Activated CD8-positive, alpha-beta memory T cell treated with anti-CD3 and anti-CD28 coated beads for 36 hours (primary cell): ENCODE measurements around the gene ARHGDIA. TPM values are rescaled to one million over a fixed set of nuclear protein-coding genes. Genes with fewer than 3 reads are reported as not detected.

Experiments used
- CTCF ChIA-PET: fragments of 350-600 bp; sonication (Branson Sonifier 250); formaldehyde crosslinking; loops from one replicate; lab custom pipeline; 2021; ENCODE audit warnings: antibody characterized with exemption; lab: Charles Lee
- POLR2A ChIA-PET: fragments of 350-600 bp; sonication (Branson Sonifier 250); formaldehyde crosslinking; loops from one replicate; lab custom pipeline; 2021; ENCODE audit warnings: antibody characterized with exemption; lab: Charles Lee
- total RNA-seq, 2 experiments: library from RNA; stranded (reverse); gene quantifications; one replicate each; pipeline ENCODE4 v1.2.3, GENCODE V29; 2021

Gene ARHGDIA
- total RNA-seq, 2 experiments from 2014 or later: 669 to 688 TPM

DNA sequence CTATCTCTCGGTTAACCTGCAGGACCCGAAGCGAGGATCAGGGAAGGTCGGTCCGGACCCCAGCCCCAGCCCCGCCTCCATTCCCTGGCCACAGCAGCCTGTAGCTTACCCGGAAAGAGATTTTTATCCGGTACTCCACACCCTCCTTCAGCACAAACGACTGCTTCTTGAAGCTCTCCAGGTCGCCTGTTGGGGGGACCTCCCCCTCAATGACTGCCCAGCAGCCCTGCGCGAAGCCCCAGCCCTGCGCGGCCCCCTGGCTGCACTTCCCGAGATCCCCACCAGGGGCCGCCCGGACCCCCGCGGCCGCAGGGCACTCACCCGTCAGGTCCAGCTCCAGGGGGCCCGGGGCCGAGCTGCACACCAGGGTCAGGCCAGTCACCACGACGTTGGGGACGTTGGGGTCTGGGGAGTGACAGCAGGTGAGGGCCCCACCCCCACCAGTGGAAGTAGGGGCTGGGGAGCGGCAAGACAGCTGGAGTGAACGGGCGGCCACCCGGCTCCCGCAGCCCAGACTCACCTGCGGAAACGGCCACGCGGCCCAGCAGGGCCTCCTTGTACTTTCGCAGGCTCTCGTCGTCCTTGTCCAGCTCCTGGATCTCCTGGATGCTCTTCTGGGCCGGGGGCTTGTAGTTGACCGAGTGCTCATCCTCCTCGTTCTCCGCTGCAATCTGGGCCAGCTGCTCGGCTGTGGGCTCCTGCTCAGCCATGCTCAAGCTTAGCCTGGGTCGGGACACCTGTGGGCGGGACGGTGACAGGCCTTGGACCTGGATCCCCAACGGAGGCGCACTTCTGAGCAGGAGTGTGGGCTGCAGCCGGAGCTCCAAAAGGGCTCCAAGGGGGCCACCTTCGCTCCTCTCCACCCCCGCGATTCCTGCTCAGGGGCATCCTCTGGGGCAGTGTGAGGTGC lies 1.7 kb downstream of the ARHGDIA start:
- CTCF ChIA-PET: interaction anchor here (0.6 to 2.3 kb wide), 7 partner anchors 14 to 166 kb away, joined by 3 to 9 read pairs (median 4); partner anchors contain the start of genes MAFG and MRPL12

DNA sequence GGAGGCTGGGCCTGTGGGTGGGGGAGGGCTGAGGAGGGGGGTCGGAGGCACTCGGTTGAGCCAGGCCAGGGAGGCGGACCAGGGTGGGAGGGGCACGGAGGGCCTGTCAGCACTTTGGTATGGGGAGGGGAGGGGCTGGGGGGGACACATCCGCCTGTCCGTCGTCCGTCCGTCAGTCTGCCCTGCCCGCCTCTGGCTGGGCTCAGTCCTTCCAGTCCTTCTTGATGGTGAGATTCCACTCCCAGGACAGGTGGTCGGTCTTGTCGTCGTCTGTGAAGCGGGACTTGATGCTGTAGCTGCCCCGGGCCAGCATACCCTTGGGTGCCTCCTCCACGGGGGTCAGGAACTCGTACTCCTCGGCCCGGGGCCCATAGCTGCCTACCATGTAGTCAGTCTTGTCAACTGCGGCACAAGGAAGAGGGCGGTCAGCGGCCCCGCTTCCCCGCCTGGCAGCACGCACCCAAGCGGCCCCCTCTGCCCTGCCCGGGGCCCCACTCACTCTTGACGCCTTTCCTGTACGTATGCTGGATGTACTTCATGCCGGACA lies 2.4 kb downstream of the ARHGDIA start:
- ChIA-PET POLR2A (interaction anchor here (0.6 to 2.7 kb wide), 4 partner anchors 8 to 142 kb away, joined by 3 to 28 read pairs (median 8); partner anchors contain the start of gene P4HB), CTCF (interaction anchor here (1.0 to 2.3 kb wide), 3 partner anchors 26 to 166 kb away, joined by 3 to 9 read pairs (median 9); partner anchors contain the start of genes MAFG and MRPL12)

More for the DNA sequence above, 1.7 kb downstream of the ARHGDIA start:
- POLR2A ChIA-PET: interaction anchor here (0.5 to 3.3 kb wide), 8 partner anchors 8 to 197 kb away, joined by 3 to 28 read pairs (median 4); partner anchors contain the start of genes MCRIP1 and P4HB

DNA sequence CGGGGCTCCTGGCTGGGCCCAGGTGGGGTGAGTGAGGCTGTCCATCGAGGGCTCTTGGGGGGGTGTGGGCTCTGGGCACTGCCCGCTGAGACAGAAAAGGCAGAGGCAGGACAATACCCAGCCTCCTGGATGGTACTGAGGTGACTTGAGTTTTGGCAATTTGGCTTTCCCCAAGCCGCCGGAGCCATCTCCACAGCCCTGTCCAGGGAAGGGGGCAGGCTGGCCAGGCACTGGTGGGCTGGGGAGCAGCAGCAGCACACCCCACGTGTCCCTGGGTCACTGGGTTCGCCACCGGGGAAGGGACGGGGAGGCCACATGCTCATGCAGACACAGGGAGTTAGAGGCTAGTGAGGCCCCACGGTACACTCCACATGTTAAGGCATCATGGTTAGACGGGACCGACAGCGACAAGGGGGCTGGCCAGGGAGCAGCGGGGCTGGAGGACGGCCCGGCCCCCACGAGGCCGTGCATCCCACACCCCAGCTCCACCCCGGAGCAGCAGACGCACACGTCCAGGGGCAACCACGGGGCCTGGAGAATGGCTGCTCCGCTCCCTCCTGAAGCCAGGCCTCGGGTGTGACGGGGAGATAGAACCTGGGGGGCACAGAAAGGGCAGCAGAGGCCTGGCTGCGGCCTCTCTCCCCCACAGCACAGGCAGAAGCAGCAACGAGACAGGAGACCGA lies 3.0 kb downstream of the ARHGDIA start:
- ChIA-PET POLR2A (interaction anchor here (0.6 kb wide), 2 partner anchors 152 to 184 kb away, joined by 3 to 5 read pairs; no protein-coding TSS in a partner anchor), CTCF (interaction anchor here (2.1 to 2.3 kb wide), 2 partner anchors 60 to 165 kb away, joined by 9 read pairs; partner anchors contain the start of genes MAFG and MRPL12)

DNA sequence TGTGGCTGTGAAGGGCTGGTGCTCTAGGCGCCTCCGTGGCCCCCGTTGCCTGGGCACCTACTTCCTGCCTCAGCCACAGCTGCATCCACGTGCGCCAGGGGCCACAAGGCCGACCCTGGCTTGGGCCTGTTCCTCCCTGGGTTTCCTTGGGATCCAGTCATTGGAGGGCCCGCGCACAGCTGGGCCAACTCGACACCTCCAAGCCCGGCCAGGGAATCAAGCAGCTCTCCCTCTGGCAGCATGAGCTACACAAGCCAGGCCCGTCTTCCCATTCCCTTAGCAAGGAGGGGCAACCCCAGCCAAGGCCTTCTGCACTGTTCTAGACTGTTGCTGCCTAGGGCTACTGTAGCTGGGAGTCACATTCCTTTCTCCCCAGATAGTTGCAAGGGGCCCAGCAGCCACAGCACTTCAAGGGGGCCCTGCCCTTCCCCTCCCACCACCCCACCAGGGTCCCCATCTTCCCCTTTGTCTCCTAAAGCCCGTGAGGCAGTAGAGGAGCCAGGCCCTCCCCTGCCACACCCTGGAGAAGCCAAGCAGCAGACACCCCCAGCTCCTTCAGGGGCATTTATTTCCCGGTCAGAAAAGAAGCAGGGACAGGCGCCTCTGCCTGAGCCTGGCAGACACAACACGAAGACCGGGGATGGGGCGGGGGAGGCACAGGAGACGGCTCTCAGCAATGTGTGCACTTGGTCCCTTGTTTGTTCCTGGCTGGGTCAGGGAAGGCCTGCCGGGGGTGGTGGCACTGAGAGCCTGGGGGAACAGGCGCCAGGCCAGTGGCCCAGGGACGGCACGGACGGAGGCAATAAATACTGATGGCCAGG lies 3.8 kb downstream of the ARHGDIA start:
- ChIA-PET CTCF (no interaction called here), POLR2A (interaction anchor here (0.6 to 1.0 kb wide), 3 partner anchors 34 to 185 kb away, joined by 3 to 5 read pairs (median 3); partner anchors contain the start of gene MCRIP1)

DNA sequence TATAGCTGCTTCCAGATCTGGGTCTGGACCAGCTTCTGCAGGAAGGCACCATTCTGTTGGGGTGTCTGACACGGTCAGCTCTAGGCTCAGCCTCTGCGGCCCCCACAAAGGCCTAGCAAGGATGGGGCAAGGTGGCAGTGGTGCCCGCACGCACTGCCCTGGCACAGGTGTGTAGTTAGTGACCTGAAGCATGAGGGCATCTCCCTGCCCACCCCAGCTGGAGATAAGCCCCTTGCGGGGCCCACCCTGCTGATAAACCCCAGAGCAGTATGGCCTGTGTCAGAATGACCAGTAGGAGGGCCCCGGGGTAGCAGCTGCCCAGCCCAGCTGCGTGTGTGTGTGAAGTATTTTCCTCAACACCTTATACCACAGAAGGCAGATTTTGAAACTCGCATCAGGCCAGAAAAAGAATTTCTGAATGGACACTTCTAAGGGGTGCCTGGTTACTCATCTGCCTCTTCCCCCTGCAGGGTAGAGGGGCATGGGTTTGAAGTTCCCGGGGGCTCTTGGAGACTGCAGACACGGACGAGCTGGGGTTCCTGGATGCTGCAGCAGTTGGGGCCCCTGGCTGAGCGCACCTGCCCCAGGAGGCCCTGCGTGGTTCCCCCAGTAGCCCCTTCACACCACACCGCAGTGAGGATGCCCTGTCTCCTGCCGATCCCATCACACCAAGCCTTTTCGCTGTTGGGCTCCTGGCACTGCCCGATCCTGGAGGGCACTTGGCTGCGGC lies 4.5 kb downstream of the ARHGDIA start:
- CTCF ChIA-PET: no interaction called here
- POLR2A ChIA-PET: interaction anchor here (0.5 to 1.0 kb wide), 3 partner anchors 33 to 334 kb away, joined by 3 to 10 read pairs (median 3); partner anchors contain the start of gene MCRIP1

DNA sequence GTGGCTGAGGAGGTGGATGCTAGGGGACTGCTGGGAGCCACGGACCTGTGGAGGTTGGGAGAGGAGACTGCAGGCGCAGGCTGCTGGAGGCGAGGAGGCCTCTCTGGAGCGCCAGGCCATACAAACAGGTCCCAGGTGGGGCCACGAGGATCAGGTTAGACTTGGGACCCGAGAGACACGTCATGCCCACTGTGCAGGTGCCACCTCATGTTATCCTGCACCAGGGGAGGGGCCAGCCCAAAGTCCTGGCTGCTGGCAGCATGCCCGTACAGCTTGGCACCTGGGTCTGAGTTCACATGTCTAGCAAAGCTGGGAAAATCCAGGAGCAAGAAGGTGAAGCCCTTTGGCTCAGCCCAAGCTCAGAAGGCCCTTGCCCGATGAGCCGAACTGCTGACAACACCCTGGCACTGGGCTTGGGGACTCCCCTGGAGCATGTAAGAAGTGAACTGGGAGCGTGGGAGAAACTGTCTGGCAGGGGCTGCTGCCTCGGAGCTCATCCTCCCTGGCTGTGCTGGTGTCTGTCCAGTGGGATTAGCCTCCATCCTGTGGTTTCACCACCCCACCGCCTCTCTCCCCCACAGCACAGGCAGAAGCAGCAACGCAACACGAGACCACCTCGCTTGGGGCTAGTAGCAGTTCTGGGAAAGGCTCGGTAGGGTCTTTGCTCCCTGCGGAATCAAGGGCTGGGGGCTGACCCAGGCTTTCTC lies 5.3 kb downstream of the ARHGDIA start:
- ChIA-PET POLR2A (interaction anchor here (0.6 to 1.0 kb wide), 2 partner anchors 11 to 335 kb away, joined by 3 read pairs; no protein-coding TSS in a partner anchor), CTCF (no interaction called here)

DNA sequence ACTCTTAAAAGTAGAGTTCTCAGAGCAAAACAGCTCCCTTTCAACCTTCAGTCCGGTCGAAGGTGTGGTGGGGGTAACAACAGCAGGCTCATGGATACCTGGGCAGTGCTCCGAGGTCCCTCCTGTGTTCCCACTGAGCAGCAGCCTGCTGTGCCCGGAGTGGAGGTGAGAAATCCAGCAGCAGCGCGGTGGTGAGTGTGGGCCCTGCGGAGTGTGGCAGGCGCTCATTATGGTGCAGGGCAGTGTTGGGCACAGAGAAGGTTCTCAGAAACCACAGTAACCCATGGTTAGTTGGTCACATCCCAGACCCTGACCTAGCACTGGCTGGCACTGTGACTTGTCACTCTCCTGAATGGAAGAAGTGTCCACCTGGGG lies 5.8 kb downstream of the ARHGDIA start:
- ChIA-PET POLR2A (interaction anchor here (0.6 kb wide), 1 partner anchor 10 kb away, joined by 3 read pairs; no protein-coding TSS in a partner anchor), CTCF (no interaction called here)

DNA sequence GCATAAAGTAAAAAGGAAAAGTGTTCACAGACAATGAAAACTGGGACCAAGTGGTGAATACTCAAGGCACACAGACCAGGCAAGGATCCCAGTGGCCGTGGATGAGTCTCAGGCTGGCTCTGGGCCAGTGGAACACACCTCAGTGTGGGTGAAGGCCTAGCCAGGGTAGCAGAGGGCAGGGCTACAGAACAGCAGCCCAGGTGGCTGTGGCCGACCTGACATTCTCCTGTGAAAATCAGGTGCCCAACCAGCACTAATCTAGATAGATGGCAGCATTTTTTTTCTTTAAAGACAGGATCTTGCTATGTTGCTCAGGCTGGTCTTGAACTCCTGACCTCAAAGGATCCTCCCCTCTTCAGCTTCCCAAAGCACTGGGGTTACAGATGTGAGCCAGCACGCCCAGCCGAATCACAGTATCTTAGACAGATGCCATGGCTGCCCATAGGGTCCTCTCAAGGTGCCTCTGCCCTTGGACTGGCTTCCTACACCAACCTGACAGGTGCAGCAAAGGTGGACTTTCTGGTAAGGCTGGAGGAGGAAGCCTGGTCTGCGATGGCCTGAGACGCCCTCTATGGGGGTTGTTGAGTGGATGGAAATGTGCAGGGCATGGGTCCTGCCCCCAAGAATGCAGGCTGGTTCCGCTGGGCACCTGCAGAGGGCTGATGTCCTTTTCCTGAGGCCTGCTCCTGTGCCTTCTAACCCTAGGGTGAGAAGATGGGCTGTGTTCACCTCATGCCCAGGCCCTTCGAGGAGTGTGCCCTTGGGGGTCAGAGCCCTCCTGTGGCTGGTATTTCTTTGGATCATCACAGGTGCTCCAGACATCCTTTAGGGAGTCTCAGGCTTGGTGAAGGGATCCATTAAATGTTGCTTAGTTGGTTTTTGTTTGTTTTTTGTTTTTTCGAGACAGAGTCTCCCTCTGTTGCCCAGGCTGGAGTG lies 7.0 kb downstream of the ARHGDIA start:
- POLR2A ChIA-PET: no interaction called here

DNA sequence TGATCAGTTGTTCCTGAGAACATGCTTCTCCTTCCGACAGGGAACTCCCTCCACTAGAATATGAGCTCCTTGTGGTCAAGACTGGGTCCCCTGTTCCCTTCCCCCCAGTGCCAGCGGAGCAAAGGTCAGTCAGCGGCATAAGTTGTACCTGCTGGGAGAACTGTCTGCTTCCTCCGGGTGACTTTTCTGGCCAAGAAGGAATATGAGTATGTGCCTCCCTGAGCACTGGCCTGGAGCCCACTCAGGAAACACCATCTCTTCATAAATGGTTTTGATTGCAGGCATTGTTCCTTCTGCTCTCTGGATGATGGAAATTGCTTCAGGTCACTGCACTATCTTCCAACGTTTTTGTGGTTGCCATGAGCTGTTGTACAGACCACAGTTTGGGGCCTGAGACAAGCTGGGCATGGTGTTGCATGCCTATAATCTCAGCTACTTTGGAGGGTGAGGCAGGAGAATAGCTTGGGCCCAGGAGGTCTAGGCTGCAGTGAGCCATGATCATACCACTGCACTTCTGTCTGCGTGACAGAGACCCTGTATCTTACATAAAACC lies 7.9 kb downstream of the ARHGDIA start:
- ChIA-PET CTCF (no interaction called here), POLR2A (no interaction called here)

More for the DNA sequence above, 7.0 kb downstream of the ARHGDIA start:
- CTCF ChIA-PET: no interaction called here

DNA sequence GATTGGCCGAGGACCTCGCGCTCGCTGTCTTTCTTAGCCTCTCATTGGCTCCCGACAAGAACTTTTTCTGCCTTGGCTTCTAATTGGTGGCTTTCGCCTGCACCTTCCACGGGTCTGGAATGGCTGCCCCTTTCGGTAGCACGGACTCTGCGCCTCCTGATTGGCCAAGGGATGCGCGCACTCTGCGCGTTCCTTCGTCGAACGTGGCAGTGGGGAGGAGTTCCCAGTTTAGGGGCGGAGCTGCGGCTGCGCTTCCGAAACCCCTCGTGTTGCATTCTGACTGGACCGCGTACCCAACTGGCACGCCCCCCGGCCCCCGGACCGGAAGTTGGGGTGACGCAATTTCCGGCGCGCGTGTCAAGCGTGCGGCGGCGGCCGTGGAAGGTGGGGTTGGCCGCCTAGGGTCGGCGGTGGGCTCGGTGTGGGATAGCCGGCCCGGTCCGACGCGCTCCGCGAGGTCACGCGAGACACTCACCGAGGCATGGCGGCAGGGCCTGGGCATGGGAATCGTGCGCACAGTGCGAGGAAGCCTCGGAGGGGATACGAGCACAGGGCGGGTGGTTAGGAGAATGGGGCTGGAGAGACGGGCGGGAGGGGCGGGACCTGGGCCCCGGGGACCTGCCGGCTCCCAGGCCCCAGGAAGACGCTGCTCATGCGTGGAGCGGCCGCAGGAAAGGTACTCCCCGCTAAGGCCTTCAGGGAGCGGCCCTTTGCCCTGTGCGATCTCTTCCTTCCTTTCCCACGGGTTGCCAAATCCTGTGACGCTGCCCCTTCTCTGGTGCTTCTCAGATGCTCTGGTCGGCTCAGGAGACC lies 10.2 kb downstream of the ARHGDIA start:
- ChIA-PET CTCF (interaction anchor here (1.0 to 1.3 kb wide), 3 partner anchors 10 to 28 kb away, joined by 3 to 4 read pairs (median 3); partner anchors contain the start of genes ARHGDIA and MCRIP1), POLR2A (interaction anchor here (0.6 to 3.5 kb wide), 6 partner anchors 9 to 354 kb away, joined by 3 to 28 read pairs (median 5); partner anchors contain the start of genes ALYREF, ANAPC11, ARHGDIA and MCRIP1)

DNA sequence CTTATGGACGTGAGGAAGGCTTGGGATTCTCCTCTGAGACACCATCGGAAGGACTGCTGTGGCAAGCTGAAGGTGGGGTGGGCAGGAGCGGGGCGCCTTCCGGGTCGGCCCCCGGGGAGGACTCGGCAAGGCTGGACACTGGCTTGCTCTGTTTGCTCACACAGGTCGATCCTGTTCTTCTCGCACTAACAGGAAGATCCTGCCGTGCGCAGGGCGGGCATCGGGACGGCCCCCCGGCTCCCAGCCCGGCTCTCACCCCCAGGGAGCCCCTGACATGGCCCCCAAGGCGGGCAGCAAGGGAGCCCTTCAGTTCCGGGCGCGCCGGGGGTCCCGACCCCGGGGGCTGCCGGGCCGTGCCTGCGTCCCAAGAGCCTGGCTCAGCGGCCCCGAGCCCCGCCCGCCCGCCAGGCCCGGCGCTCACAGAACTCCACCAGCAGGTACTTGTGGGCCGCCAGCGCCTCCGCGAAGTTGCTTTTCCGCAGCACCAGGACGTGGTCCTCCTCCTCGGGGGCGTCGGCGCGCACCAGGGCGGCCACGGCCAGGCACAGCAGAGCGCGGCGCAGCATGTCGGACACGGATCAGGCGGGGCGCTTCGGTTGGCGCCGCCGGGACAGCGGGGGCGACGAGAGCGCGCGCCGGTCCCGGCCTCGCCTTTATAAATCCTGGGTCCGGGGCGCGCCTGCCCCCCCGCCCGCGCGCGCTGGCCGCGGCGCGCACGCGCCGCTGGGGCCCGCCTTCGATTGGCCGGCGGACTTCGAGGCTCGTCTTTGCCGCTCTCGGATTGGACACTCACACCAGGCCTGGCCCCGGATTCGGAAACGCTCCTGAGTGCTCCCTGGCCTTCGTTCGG lies 11.0 kb downstream of the ARHGDIA start, which contains the start of gene P4HB:
P4HB (minus strand) TSS at position 630 of the 850 bp plus-strand sequence; CDS start at position 566, 64 bp downstream.
- ChIA-PET POLR2A (interaction anchor here (0.6 to 3.5 kb wide), 9 partner anchors 10 to 382 kb away, joined by 3 to 28 read pairs (median 4); partner anchors contain the start of genes ALYREF, ANAPC11, ARHGDIA and MCRIP1), CTCF (interaction anchor here (0.6 to 1.3 kb wide), 5 partner anchors 13 to 119 kb away, joined by 3 to 4 read pairs (median 3); partner anchors contain the start of gene MCRIP1)

DNA sequence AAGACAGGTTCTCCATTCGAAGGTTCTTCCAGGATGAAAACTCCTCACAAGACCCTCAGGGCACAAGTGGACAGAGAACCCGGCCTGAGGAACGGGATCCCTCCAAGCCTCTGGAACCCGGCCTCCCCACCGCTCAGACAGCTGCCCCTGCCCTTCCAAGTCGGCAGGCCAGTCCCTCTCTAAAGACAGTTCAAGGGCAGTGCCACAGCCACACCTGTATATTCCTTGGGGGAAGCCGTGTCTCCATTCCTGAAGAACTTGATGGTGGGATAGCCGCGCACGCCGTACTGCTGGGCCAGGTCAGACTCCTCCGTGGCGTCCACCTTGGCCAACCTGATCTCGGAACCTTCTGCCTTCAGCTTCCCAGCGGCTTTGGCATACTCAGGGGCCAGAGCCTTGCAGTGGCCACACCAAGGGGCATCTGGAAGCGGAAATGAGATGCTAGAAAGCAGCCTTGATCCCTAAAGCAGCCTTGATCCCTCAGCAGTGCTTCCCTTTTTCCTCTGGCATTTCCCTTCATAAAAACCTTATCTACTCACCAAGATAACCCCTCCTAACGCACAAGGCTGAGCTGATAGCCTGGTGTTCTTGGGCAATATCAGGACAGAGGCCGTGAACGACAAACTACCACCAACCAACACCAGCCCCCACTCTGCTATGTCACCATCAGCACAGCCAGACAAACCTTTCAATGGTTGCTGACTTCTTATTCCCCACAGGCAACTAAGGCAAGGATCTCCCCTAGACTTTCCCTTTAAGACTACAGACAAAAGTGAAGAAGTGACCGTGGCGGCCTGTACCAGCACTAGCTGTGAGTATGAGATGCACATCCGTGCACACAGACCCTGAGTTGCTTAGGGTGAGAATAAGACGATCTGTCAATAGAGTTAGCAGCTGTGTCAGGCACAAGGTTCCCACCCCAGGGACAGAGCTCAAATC lies 11.9 kb downstream of the ARHGDIA start:
- CTCF ChIA-PET: interaction anchor here (0.6 to 1.6 kb wide), 7 partner anchors 12 to 152 kb away, joined by 3 to 4 read pairs (median 3); no protein-coding TSS in a partner anchor
- POLR2A ChIA-PET: interaction anchor here (0.6 to 3.5 kb wide), 5 partner anchors 11 to 383 kb away, joined by 3 to 28 read pairs (median 5); partner anchors contain the start of genes ARHGDIA and MCRIP1
